Activated naive CD8-positive, alpha-beta T cell treated with anti-CD3 and anti-CD28 coated beads, Interleukin-2, amount 50 U/mL, for 16 hours (primary cell): ENCODE measurements around the gene THAP7.
"Not testable (repeated sequence)": the region's sequence is repeated elsewhere in the genome, so short reads cannot be mapped to it uniquely, and the experiment has no call there.

Experiments used
- DNase-seq: peaks from one replicate; pipeline ENCODE4 v3.0.0-alpha.2; 2020; ENCODE audit warnings: low read depth, low spot score

Gene THAP7, protein sequence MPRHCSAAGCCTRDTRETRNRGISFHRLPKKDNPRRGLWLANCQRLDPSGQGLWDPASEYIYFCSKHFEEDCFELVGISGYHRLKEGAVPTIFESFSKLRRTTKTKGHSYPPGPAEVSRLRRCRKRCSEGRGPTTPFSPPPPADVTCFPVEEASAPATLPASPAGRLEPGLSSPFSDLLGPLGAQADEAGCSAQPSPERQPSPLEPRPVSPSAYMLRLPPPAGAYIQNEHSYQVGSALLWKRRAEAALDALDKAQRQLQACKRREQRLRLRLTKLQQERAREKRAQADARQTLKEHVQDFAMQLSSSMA

DNA sequence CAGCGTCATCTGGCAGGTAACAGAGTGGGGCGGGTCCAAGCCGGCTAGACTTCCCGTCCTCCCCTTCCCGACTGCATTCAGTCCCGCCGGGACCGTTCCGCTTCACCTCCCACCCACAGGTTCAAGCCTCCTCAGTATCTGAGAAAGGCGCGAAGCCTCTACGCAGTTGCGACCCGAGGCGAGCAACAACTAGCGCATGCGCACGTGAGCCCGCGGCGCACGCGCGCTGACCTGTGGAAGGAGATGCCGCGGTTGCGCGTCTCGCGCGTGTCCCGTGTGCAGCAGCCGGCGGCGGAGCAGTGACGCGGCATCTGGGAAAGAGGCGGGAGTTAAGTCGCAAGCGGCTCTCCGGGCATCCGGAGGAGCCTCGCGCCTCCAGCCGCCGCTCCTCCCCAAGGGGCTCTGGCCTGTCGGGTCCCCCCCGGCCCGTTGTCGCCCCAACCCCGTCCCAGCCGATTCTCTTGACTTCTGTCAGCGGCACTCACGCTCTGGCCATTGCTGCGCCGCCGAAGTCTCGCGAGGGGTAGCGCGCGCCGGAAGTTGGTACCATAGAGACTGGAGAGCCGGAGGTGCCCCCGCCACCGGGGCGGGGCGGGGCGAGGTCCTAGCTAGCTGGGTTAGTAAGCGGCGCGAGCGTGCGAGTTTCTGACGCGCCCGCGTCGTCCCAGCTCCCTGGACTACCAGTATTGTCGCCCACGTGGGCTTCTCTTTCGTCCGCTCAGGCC, at the start of gene THAP7:
Gene THAP7 (minus strand): TSS at position 518 of the 725 bp plus-strand sequence. CDS start 207 bp downstream, at position 311.
- peak; percentile 94 for DNase-seq

DNA sequence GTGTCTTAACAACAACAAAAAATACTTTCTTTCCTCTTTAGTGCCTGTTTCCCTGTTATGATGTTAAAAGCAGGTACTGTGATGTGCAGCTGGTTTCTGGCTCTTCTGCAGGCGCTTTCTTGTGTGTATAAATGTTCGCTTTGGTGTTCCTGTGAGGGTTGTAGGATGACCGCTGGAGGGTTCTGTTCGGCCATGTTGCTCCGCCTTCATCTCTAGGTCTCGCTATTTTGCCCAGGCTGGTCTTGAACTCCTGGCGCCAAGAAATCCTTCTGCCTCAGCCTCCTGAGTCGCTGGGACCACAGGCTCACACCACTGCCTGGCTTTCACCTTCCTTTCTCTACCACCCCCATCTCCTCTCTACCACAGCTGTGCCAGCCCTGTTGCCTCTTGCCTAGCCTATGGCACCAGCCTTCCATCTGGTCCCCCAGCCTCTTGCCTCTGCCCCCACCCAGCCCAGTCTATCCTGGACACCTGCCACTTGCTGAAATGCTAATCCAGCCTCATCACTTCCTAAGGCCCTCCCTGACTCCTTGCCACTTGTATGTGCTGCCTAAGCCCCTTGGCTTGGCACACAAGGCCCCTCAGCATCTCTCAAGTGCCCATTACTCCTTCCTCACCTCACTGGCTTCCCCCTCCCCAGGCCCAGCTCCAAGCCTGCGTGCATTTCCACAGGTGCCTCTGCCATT, 49.4 kb upstream of the THAP7 start:
- DNase-seq: no peak

DNA sequence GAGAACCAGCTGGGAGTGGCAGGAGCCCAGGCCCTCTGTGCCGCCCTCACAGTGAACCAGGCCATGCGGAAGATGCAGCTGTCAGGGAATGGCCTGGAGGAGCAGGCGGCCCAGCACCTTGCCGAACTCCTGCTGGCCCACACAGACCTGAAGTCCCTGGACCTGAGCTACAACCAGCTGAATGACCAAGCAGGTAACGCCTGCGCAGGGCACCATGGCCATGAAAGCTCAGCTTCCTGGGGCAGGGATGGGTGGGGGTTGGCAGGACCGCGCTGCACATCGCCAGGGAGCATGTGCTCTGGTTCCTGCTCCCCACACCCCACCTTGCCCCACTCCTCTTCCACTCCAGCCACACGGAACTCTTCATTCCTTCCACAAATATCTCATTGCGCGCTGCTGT, 47.0 kb upstream of the THAP7 start:
- DNase-seq: not testable (repeated sequence)

DNA sequence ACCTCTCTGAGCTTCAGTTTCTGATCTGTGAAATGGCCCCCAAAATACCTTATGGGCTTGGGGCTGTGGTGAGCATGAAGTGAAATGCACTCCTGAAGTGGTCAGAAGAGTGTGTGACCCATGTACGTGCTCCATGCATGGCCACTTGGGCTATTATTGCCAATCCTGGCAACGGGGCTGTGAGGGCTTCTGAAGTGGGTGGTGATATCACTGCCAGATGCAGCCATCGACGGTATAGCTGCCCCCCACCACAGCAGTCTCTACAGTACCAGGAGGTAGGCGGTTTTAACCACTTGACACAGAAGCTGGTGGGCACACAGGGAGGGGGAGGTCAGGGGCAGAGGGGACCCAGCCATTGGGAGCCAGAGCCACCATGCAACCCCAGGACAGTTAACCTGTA, 46.5 kb upstream of the THAP7 start:
- DNase-seq: not testable (repeated sequence)

DNA sequence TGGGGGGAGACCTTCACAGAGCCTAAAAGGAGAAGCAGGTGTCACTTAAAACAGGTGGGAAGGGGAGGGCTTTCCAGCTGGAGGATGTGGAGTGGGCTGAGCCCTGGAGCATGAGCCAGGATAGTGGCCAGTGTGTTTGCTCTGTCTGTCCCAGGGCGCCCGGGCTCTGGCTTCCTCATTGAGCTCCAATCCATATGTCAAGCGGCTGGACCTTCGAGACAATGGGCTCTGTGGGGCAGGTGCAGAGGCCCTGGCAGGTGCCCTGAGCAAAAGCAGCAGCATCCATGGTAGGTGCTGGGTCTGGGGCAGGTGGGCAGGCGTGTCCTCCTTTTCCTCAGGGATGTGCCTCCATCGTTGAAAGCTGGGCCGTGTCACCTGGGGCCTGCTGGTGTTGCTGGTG, 45.8 kb upstream of the THAP7 start:
- DNase-seq: no peak

DNA sequence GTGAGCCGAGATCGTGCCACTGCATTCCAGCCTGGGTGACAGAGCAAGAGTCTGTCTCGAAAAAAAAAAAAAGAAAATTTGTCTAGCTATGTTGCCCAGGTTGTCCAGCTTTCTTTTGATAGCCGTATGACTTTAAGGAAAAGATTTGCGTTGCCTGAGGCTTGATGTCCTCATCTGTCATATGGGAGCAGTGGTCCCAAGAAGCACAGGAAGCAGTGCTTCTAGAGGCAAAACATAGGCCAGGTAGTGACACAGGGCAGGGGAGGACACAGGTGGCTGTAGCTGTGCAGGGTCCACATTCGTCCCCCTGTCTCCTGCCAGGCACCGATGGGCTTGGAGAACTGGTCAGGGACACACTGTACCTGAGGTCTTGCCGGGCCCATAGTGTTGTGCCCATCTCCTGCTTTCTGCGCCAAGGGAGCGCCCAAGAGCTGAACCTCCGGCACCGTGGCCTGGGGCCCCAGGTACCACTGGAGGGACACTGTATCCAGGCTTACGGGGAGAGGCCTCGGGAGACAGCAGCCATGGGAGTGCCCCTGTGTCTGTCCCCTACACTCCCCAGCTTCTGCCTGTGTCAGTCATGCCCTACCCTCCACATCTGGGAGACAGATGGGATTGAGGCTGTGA, 45.2 kb upstream of the THAP7 start:
- DNase-seq: no peak

DNA sequence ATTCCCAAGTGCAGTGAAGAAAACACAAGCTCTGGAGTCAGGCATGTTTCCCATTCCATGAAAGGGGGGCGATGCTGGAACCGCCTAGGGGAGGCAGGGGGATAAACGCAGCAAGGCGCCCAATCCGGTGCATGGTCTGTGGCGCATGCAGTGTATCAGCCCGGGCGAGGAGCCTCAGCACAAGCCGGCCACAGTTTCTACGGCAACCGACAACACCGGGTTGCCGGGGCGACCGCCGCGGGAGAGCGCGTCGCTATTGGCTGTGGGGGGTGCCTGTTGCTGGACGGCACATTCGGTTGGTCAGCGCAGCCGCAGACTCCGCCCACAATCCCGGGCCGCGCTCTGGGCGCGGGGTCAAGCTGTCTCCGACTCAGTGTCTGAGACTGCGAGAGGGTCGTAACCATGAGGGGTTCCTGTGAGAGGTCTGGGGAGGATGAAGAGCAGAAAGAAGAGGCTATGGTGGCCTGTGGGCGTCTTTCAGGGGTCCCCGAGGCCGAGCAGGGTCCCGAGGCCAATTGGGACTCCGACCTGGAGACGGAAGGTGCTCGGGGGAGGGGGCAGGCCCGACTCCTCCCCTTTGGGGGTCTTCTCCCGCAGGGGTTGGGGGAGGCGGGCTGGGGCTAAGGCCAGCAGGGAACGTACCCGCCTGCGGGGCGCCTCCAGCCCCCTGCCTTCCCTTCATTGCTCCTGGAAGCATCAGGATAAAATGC, 43.8 kb upstream of the THAP7 start, which contains the start of gene LRRC74B:
Gene LRRC74B (plus strand): TSS at position 362 of the 710 bp plus-strand sequence. CDS start 41 bp downstream, at position 403.
- peak; percentile 39 for DNase-seq

DNA sequence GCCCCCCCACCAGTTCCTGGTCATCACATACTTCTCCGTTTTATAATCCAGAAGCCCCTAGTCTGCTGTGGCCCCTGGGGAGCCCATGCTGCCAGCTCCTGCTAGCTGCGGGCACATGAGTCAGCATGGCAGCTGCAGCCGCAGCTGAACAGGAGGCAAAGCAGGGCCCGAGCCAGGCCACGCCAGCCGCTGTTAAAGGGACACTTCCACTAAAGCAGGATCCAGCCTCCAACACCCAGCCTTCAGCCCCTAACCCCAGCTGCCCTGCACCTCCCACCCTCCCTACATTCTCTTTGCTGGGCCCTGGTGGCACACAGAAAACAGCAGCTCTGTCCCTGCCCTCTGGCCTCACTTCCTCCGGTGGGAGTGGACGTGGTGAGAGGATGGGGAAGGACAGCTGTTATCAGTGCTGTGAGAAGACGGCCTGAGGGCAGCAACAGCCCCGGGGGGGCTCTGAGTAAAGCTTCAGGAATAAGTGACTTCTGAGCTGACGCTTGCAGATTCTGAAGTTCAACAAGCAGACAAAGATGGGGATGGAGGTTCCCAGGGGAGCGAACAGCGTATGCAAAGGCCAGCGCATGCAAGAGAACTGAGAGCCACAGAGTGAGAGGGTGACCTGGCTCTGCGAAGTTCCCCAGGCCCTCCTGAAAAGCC, 43.1 kb upstream of the THAP7 start:
- DNase-seq: no peak

DNA sequence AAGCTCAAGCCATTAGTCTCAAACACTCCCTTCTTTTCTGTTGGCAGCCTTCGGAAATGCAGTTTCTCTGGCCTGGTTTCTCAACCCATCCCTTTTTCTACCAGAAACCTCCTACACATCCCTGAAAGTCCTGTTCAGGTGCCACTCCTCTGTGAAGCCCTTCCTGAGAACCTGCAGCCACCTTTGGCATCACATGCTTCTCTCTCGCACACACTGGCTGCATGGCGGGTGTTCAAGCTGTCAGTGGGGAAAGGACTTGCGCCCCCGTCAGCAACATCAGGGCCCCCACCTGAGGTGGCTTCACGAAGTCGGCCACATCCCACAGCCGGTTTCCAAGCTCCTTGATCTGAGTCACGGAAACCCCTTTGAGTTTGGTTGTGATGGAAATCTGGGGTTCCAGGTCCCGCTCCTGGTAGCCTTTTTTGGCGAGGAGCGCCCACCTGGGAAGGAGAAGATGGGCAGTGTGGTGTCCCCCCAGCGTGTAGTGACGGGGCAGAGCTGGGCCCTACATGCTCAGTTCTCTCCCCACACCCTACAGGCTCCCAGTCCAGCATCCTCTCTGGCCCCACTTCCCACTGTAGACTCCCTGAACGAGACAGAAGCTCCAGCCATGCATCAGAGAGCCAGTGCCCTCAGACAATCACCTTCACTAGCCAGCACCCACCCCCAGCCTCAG, 42.1 kb upstream of the THAP7 start:
- DNase-seq: no peak

DNA sequence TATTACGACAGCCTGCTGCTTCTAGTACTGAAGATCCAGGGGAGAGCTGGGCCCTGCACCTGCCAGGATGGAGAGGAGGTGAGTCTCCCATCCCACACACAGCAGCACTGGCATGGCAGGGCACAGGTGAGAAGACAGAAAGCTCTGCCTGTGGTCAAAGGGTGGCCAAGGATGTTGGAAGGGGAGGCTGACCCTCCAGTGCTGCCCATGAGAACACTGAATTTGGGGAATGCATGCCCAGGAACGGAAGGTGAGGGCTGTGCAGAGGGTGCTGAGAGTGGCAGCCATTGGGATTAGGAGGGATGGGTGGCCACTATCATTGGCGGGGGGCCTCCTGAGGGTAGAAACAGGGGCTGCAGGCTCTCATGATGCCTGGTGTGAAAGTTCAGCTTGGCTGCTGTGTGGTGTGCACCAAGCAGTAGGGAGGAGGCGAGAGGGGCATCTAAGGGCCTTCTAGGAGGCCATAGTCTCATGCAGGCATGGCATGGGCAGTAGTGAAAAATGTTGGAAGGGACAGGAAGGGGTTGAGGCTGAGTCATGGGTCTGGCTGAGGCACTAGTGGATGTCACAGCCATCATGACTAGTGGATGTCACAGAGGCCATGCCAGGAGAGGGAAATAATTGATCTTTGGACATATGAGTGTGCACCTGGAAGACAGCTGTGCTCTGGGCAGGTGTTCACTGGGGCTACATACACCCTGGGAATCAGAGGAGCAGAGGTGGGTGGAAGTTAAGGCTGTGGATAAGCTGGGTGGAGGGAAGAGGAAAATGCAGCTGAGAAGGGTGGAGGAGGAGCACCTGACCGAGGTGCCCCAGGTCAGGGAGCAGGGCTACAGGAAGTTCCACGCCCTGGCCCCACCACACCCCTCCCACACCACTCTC, 41.3 kb upstream of the THAP7 start:
- no peak for DNase-seq

DNA sequence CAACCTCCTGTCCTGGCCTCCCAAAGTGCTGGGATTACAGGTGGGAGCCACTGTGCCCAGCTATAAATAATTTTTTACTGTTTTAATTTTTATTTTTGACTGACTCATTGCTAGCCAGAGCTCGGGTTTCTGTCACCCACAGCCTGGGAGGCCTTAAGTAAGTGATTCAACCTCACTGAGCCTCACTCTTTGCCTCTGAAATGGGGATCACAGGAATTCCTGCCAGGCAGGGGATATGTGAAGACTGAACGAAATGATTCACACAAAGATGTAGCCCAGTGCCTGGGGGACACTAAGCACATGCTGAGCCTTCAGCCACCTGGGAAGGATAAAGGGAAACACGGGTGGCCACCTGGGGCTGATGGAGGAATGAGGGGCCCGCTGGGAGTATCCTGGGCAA, 40.0 kb upstream of the THAP7 start:
- no peak for DNase-seq

DNA sequence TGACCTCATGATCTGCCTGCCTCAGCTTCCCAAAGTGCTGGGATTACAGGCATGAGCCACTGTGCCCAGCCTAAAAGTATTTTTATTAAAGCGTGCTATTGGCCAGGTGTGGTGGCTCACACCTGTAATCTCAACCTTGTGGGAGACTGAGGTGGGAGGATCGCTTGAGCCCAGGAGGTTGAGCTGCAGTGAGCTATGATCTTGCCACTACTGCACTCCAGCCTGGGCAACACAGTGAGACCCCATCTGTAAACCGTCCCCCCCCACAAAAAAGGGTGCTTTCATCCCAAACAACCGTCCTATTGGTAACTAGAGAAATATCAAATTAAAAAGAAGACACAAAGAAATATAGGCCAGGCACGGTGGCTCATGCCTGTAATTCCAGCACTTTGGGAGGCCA, 37.2 kb upstream of the THAP7 start:
- DNase-seq: not testable (repeated sequence)

DNA sequence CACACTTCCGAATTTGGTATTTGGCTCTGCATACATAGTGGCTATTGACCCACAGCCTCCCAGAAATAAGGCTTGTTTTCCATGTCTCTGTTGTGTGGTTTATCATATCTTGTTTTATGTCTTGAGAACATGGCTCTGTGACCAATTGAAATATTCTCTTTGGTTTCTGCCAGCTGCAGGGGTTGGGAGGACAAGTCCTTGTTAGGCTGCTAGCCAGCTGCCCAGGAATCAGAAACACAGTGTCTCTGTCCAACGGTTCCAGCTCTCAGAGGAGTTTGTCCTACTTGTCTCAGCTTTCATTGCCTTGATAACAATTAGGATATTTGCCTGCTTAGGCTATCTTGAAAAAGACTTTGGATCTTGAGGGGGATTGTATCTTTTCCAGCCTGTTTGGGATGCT, 36.5 kb upstream of the THAP7 start:
- DNase-seq: no peak

DNA sequence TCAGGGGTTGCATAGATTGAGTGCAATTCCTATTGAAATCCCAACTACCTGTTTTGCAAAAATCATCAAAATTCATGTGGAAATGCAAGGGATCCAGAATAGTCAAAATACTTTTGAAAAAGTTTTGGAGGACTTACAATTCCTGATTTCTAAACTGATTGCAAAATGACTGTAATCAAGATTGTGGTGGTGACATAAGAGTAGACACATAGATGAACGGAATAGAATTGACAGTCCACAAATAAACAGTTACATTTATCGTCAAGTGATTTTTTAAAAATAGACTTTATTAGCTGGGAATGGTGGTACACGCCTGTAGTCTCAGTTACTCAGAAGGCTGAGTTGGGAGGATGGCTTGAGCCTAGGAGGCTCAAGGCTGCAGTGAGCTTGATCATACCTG, 33.1 kb upstream of the THAP7 start:
- no peak for DNase-seq

DNA sequence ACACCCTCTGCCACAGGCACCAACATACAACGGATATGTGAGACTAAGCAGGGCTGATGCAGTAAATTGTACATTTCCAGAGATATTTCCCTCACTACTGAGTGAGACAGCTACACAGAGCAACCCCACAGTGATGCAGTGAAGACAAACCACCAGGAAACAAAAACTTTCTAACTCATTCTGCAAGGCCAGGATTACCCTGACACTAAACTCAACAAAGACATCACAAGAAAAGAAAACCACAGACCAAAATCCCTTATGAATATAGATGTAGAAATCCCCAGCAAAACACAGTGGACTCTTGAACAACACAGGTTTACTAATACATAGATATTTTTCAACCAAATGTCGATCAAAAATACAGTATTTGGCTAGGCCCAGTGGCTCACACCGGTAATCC, 32.0 kb upstream of the THAP7 start:
- no peak for DNase-seq

DNA sequence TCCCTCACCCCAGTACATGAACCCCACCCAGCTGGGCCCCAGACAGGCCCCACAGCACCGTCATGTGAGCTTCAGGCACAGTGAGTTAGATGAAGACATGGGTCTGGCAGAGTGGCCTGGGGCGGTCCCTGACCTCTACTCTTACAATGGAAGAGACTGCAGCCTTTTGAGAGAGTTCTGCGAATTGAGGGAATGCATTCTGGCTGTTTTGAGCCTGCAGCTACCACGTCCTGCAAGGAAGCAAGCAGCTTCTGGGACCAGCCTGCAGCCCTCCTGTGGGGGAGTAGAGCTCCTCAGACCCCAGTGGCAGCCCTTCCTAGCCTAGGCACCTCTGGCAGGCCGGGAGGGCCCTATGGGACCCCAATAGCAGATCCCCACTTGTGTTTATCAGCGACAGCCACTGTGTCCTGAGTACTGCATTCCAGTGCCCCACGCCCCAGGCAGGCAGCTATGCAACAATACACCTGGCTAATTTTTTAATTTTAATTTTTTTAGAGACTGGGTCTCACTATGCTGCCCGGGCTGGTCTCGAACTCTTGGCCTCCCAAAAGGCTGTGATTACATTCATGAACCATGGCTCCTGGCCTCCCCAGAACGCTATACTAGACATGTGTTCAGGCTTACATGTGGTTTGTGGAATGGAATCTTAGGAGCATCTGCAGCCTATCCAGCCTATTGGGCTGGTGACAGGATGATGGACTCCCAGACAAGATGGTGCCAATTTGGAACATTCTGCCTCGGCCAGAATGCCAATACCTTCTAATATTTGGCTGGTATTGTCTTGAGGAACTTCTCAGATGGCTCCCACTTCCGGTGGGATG, 31.2 kb upstream of the THAP7 start:
- no peak for DNase-seq

DNA sequence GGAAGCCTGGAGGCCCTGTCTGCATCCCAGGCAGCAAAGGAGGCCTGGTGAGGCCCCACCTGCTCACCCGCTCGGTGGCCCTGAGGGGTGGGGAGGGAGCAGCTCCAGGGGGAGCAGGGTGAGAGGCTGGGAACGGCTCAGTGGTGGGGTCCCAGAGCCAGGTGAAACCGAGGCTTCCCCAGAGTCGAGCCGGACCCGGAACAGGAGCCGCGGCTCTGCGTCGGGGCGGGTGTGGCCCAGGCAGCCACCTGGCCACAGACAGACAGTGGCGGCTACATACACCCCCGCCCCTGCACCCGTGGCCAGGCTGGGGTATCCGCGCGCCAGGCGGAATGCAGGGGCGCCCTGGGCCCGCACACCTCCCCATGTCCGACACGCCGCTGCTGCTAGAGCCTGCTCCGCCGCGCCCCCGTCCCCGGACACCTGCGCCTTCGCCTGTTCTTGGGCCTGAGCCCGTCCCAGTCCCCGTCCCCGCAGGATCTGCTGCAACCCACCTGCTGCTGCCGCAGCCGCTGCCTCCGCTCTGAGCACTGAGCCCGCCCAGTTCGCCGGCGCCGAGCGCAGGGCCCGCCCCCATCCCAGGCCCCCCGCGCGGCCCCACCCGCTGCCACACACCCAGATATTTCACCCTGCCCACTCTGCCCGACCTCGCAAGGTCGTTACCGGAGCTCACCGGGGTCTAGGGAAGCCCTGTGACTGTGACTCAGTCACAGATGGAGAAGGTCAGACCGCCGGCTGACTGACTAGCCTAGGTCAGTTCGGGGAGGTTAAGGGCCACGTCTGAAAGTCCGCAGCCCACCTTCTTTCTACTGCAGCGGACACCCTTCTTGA, 30.3 kb upstream of the THAP7 start, which contains the start of gene SLC7A4:
Gene SLC7A4 (minus strand): TSS at position 525 of the 831 bp plus-strand sequence. CDS start 749 bp downstream, outside the sequence.
- DNase-seq: no peak
